ENCODE measurements around the gene GIT1. TPM values are rescaled to one million over a fixed set of nuclear protein-coding genes. Genes with fewer than 3 reads are reported as not detected.

The GIT1 gene
- total RNA-seq, 8 experiments from 2014 or later, result 27.1 to 43.8 (median 32.0) TPM

- Histone ChIP-seq H3K27ac (no peak overlapping the region), H3K4me1 (replicated peaks in 1 of 2) (peaks cover 20 to 27% of the 10 kb centered on the region in 2 donors), H3K4me3 (no peak overlapping the region)
- in situ Hi-C loops (cut with MboI; ENCODE audit: low pct_unique_long_range_greater_than_20kb in 2 of 9, low sequenced_read_pairs in 9 of 9, unreplicated experiment in 9 of 9), result no loop called here
- 80 to 100% (median 80%) methylated on average over 1 to 3 of the region's 20 CpGs; no CpG with 5 or more reads in 7 of the 10 experiments for WGBS, 10 experiments
- ATAC-seq (replicated peaks in 6 of 8), result peak in 5 of 8 experiments; percentile 16 to 49 (median 33)
These were observed 7.7 kb downstream of the GIT1 start for GRCh38 chr17:29581583-29582253.

- H3K27ac ChIP-seq, result no peak overlapping the region
- peak; percentile 73 to 98 (median 83) for ATAC-seq (replicated peaks in 6 of 8)
- peaks cover 20 to 25% of the 10 kb centered on the region in 2 donors for H3K4me1 ChIP-seq (replicated peaks in 1 of 2)
- 40 to 100% (median 100%) methylated on average over 1 to 5 of the region's 15 CpGs; no CpG with 5 or more reads in 3 of the 10 experiments for WGBS, 10 experiments
- in situ Hi-C loops (cut with MboI; ENCODE audit: low pct_unique_long_range_greater_than_20kb in 2 of 9, low sequenced_read_pairs in 9 of 9, unreplicated experiment in 9 of 9), result no loop called here
- H3K4me3 ChIP-seq, result no peak overlapping the region
These were observed 9.3 kb downstream of the GIT1 start for GRCh38 chr17:29579866-29580771.

- no peak for ATAC-seq (replicated peaks in 6 of 8)
- 60 to 100% (median 100%) methylated on average over 2 to 5 of the region's 14 CpGs; no CpG with 5 or more reads in 5 of the 10 experiments for WGBS, 10 experiments
- in situ Hi-C loops (cut with MboI; ENCODE audit: low pct_unique_long_range_greater_than_20kb in 2 of 9, low sequenced_read_pairs in 9 of 9, unreplicated experiment in 9 of 9), result no loop called here
These were observed 10.6 kb downstream of the GIT1 start for GRCh38 chr17:29578626-29579485.

DNA sequence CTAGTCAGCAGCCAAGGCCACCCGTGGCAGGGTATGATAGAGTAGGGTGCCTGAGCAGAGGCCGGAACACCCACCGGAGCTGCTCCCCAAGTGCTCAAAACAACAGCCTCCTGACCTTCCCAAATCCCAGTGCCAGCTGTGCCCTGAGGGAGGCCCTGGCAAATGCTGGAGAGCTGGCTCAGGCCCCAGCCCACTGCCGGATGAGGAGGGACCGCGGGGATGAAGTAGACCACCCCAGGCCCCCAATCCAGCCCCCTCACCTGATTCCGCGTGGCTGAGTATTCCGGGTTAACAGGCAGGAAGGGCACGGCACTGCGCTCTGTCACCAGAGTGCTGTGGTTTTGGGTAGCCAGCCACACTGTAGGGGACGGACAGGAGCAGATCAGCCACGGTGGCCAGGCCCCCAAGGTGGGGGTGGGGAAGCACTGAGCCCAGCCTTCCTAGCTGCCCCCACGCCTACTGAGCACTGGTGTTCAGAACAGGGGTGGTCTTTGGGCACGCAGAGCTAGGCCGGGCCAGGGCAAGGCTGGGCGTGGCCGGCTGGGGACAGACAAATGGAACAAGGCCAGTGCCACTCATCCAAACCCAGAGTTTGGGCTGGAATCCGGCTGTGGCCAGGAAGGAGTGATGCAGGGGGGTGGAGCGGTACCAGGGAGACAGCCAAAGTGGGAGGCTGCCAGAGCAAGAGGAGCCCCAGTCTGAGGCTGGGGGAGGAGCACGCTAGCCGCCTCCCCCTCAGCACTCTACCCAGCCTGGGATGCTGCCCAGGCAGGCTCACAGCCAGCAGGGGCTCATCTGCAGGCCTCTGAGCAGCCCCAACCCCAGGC is 11.8 kb downstream of the GIT1 start:
- peaks cover 14 to 17% of the 10 kb centered on the region in 2 donors for H3K4me1 ChIP-seq (replicated peaks in 1 of 2)
- no peak overlapping the region for H3K27ac ChIP-seq
- in situ Hi-C loops (cut with MboI; ENCODE audit: low pct_unique_long_range_greater_than_20kb in 2 of 9, low sequenced_read_pairs in 9 of 9, unreplicated experiment in 9 of 9), result no loop called here
- H3K4me3 ChIP-seq, result no peak overlapping the region
- peak in 1 of 8 experiments; percentile 36 for ATAC-seq (replicated peaks in 6 of 8)
- WGBS, 10 experiments, result 50 to 100% (median 77%) methylated on average over 1 to 10 of the region's 22 CpGs; no CpG with 5 or more reads in 4 of the 10 experiments

More at GRCh38 chr17:29578626-29579485, 10.6 kb downstream of the GIT1 start:
- Histone ChIP-seq H3K4me1 (replicated peaks in 1 of 2) (peaks cover 11 to 12% of the 10 kb centered on the region in 2 donors), H3K27ac (no peak overlapping the region), H3K4me3 (no peak overlapping the region)

DNA sequence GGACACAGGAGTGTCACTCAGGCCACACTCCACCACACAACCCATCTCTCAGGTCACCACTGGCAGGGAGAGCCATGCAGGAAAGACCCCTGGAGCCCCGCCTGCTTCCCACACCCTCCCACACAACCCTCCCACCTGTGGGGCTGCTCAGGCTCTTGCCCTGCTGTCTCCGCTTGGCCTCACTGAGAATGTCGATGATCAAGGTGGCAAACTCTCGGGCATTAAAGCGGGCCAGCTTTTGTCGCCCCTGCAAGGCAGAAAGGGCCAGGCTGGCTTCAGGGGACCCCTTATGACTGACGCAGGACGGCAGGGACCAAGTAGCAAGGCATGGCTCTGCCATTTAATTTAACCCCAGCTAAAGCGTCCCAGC is 12.5 kb downstream of the GIT1 start:
- in situ Hi-C loops (cut with MboI; ENCODE audit: low pct_unique_long_range_greater_than_20kb in 2 of 9, low sequenced_read_pairs in 9 of 9, unreplicated experiment in 9 of 9), result no loop called here
- H3K4me1 ChIP-seq (replicated peaks in 1 of 2), result peaks cover 18 to 23% of the 10 kb centered on the region in 2 donors
- ATAC-seq (replicated peaks in 6 of 8), result no peak
- WGBS, 10 experiments, result 83 to 100% (median 100%) methylated on average over 1 to 4 of the region's 9 CpGs; no CpG with 5 or more reads in 4 of the 10 experiments
- no peak overlapping the region for H3K27ac ChIP-seq
- H3K4me3 ChIP-seq, result no peak overlapping the region

- Histone ChIP-seq H3K4me3 (no peak overlapping the region), H3K4me1 (replicated peaks in 1 of 2) (peaks cover 13 to 18% of the 10 kb centered on the region in 2 donors), H3K27ac (no peak overlapping the region)
- ATAC-seq (replicated peaks in 6 of 8), result no peak
- WGBS, 10 experiments, result 67 to 100% (median 92%) methylated on average over 2 to 5 of the region's 37 CpGs; no CpG with 5 or more reads in 5 of the 10 experiments
- in situ Hi-C loops (cut with MboI; ENCODE audit: low pct_unique_long_range_greater_than_20kb in 2 of 9, low sequenced_read_pairs in 9 of 9, unreplicated experiment in 9 of 9), result no loop called here
These were observed 13.0 kb downstream of the GIT1 start for GRCh38 chr17:29576214-29577000.

- ATAC-seq (replicated peaks in 6 of 8), result no peak
- 70 to 100% (median 83%) methylated on average over 2 to 10 of the region's 28 CpGs; no CpG with 5 or more reads in 3 of the 10 experiments for WGBS, 10 experiments
- in situ Hi-C loops (cut with MboI; ENCODE audit: low pct_unique_long_range_greater_than_20kb in 2 of 9, low sequenced_read_pairs in 9 of 9, unreplicated experiment in 9 of 9), result no loop called here
- Histone ChIP-seq H3K4me3 (no peak overlapping the region), H3K4me1 (replicated peaks in 1 of 2) (peaks cover 9 to 14% of the 10 kb centered on the region in 2 donors), H3K27ac (no peak overlapping the region)
These were observed 13.8 kb downstream of the GIT1 start for GRCh38 chr17:29575511-29576213.

DNA sequence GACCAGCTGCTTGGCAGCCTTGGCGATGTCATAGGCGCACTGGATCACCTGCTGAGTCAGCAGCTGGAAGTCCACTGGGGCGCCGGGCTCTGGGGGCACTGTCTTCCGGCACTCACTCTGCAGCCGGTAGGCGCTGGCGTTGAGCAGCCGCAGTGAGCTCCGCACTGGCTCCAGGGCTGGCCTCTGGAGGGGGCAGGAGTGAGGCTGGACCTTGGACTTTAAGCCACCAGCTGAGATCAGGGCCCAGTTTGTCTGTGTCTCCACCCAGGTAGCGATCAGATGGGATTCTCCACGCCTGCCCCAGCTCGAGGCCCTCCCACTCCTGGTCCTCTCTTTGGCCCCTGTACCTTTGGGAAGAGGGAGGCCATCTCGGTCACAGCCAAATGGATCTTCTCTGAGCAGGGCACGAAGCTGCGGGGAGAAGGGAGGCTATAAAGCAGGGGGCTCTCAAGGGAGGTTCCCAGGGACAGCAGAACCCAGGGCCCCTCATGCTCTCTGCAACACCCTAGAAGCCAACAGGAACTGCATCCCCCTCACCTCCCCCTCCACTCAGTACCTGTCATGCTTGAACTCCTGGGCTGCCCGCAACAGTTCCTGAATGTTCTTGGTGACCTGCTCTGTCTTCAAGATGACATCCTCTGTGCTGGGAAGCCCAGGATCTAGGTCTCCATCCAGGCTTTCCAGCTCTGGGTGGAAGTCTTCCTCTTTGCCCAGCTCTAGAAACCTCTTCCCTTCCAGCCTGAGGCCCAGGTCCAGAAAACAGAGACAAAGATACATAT is 14.5 kb downstream of the GIT1 start:
- in situ Hi-C loops (cut with MboI; ENCODE audit: low pct_unique_long_range_greater_than_20kb in 2 of 9, low sequenced_read_pairs in 9 of 9, unreplicated experiment in 9 of 9), result loop anchor here in 2 of 9 experiments (25.0 kb wide), 1 partner anchor 188 kb away; the partner anchor contains the start of gene TAOK1 (in 2 of the 2)
- Histone ChIP-seq H3K4me3 (no peak overlapping the region), H3K27ac (no peak overlapping the region), H3K4me1 (replicated peaks in 1 of 2) (peaks cover 9 to 14% of the 10 kb centered on the region in 2 donors)
- no peak for ATAC-seq (replicated peaks in 6 of 8)
- 60 to 100% (median 85%) methylated on average over 1 to 7 of the region's 17 CpGs; no CpG with 5 or more reads in 6 of the 10 experiments for WGBS, 10 experiments

- peaks cover 12 to 18% of the 10 kb centered on the region in 2 donors for H3K4me1 ChIP-seq (replicated peaks in 1 of 2)
- 87 to 97% (median 92%) methylated on average over 3 to 7 of the region's 14 CpGs; no CpG with 5 or more reads in 6 of the 10 experiments for WGBS, 10 experiments
- H3K27ac ChIP-seq, result no peak overlapping the region
- H3K4me3 ChIP-seq, result no peak overlapping the region
- in situ Hi-C loops (cut with MboI; ENCODE audit: low pct_unique_long_range_greater_than_20kb in 2 of 9, low sequenced_read_pairs in 9 of 9, unreplicated experiment in 9 of 9), result loop anchor here in 2 of 9 experiments (25.0 kb wide), 1 partner anchor 187 kb away; the partner anchor contains the start of gene TAOK1 (in 2 of the 2)
- ATAC-seq (replicated peaks in 6 of 8), result no peak
These were observed 15.3 kb downstream of the GIT1 start for GRCh38 chr17:29573871-29574731.
